Fibroblast of the aortic adventitia (primary cell): ENCODE results near the gene FAM171A1. TPM values are rescaled to one million over a fixed set of nuclear protein-coding genes. Genes with fewer than 3 reads are reported as not detected.

Experiments used
- DNase-seq: peaks from one replicate; pipeline ENCODE4 v3.0.0-alpha.2; 2010; ENCODE audit warnings: low read depth
- H3K4me3 ChIP-seq: 2 replicates; pipeline ENCODE4 v1.5.1; 2011; ENCODE audit warnings: low read depth, mild to moderate bottlenecking, control low read depth, low read length, moderate library complexity
- CTCF ChIP-seq: IDR thresholded peaks from 2 replicates; pipeline ENCODE4 v1.5.1; 2011; ENCODE audit warnings: mild to moderate bottlenecking, low read length, control low read depth, inconsistent platforms; ENCODE audit not compliant: insufficient read depth
- total RNA-seq: library from RNA; depleted of rRNA; stranded (reverse); fragments of >200 nt; gene quantifications from 2 replicates; pipeline ENCODE4 v1.2.3, GENCODE V29; 2012; ENCODE audit warnings: low replicate concordance

FAM171A1 gene
- total RNA-seq, 1 donor, result 43.6 TPM

DNA sequence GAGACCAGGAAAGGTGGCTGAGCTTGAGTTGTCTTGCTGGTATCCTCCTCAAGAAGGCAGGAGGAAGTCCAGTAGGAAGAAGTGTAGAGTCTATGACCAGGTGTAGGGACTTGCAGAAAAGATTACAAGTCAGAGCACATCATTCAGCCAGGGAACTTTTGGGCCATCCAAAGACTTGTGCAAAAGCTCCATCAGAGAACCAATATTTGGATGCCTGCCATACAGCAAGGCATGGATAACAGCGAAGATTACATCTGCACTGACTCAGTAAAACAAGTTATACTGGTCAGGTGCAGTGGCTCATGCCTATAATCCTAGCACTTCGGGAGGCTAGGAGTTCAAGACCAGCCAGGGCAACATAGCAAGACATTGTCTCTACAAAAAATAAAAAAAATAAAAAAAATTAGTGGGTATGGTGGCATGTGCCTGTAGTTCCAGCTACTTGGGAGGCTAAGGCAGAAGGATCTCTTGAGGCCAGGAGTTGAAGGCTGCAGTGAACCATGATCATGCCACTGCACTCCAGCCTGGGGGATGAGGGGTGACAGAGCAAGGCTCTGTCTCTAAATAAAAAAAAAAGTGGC is 189.4 kb downstream of the FAM171A1 start:
- TF ChIP-seq CTCF, result no peak
- H3K4me3 ChIP-seq, result no peak overlapping the region
- no peak for DNase-seq

DNA sequence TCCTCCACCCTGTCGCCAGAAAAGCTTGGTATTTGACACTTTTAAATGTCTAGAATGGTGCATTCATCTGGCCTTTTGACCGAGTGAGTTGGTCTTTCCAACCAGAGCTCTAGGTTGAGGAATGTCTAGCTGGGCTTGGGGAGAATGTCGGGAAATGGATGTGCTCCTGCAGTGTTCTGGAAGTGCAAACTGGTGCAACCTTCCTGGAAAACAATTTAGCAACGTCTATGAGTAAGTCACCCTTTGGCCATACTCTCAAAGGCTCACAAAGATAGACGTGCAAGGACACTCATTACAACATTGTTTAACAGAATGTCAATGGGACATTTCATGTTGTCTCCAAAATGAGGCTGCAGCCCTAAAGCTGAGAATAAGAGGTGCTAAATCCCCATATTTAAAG is 190.4 kb downstream of the FAM171A1 start:
- DNase-seq, result peak; percentile 51
- TF ChIP-seq CTCF, result no peak
- H3K4me3 ChIP-seq, result no peak overlapping the region

DNA sequence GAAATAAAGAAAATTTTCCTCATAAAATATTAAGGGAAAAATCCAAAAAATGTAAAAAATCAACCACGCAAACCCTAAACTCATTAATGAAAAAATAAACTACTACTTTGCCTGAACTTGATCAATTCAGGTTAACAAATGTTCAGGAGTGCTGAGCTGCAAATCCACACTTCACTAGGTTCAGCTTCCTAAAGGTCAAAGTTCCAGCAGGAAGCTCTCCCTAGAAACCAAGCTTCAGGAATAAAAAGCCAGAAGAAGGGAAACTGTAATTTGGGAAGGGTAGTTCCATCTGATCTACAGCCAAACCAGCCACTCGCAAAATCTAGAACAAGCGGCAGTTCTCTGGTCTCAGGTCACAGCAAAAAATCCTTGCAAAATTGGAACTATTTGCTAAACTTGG is 194.8 kb downstream of the FAM171A1 start:
- no peak for DNase-seq
- TF ChIP-seq CTCF, result no peak
- H3K4me3 ChIP-seq, result no peak overlapping the region

- no peak for DNase-seq
- TF ChIP-seq CTCF, result no peak
- H3K4me3 ChIP-seq, result no peak overlapping the region
Observed at GRCh38 chr10:15175587-15175986, 195.5 kb downstream of the FAM171A1 start.

DNA sequence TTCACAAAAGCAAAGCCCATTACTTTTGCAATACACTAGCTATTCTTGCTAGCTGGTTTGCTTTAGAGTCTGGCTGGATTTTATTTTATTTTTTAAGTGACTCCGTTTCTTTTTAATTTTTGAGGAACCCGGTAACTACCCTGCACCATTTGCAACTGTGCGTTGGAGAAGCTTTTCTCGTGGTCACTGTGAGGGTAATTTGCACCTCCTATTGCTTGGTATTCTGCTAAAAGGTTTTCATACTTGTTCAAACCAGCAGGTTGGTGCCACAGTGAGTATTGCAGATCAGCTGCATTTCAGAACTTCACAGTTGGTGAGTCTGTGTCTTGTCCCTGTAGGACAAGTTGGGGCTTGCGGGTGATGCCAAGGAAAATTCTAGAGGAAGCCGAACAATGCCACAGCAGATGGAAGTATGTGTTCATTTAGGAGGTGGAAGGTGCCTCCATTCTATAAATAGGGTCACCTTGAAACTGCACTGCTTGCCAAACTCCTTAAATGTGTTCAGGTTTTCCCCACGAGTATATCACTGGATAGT is 198.7 kb downstream of the FAM171A1 start:
- H3K4me3 ChIP-seq, result no peak overlapping the region
- TF ChIP-seq CTCF, result no peak
- DNase-seq, result no peak

- no peak overlapping the region for H3K4me3 ChIP-seq
- no peak for DNase-seq
- no peak for TF ChIP-seq CTCF
Observed at GRCh38 chr10:15169555-15170401, 201.3 kb downstream of the FAM171A1 start.
